ENCODE measurements around the gene SIX1. TPM values are rescaled to one million over a fixed set of nuclear protein-coding genes. Genes with fewer than 3 reads are reported as not detected.

SIX1 gene
- total and polyA plus RNA-seq, 2 of the 4 experiments (the other 2 are of a cell fraction) = 7.7 to 15.0 TPM

GRCh38 chr14:60648249-60648933 lies 886 bp downstream of the SIX1 start (continued):
- no peak for TF ChIP-seq BHLHE40 (IDR thresholded peaks at IDR 0.05; ENCODE audit: low read depth, low read length)

GRCh38 chr14:60647837-60648248 lies 1.4 kb downstream of the SIX1 start:
- Histone ChIP-seq H4K5ac (ENCODE audit: low read depth, low read length) (no peak overlapping the region), H4K91ac (ENCODE audit: insufficient read depth, low read depth, low read length) (peak overlapping the region; percentile 75), H3K4ac (ENCODE audit: low read depth, low read length) (peak overlapping the region; percentile 88), H3K18ac (ENCODE audit: low read depth, low read length) (peak overlapping the region; percentile 67), H3K36me3 (ENCODE audit: control insufficient read depth, insufficient read depth, low read length) (peaks cover 19% of the 10 kb centered on the region; the same call in 1 of the 2 replicates), H3K27me3 (ENCODE audit: control insufficient read depth, insufficient read depth, low read length) (no peaks in the 10 kb centered on the region; the same call in 1 of the 2 replicates), H3K9me3 (ENCODE audit: control insufficient read depth, insufficient read depth, low read length) (no peaks in the 10 kb centered on the region), H2BK5ac (ENCODE audit: low read depth, low read length, poor library complexity, severe bottlenecking) (peak overlapping the region; percentile 84), H4K20me1 (ENCODE audit: insufficient read depth, low read length) (peaks cover 38% of the 10 kb centered on the region), H2AK9ac (replicated peaks; ENCODE audit: low read depth, low read length, poor library complexity) (peak overlapping the region; percentile 84), H3K56ac (ENCODE audit: extremely low read depth, insufficient read depth, low read length) (peak overlapping the region; percentile 96), H3K4me3 (ENCODE audit: insufficient read depth, low read depth, low read length) (peak overlapping the region; percentile 74), H3K4me2 (ENCODE audit: low read depth, low read length) (peak overlapping the region; percentile 89), H3K79me1 (ENCODE audit: low read depth in 1 of 2, low read length in 2 of 2) (peaks cover 3 to 35% of the 10 kb centered on the region in 2 experiments), H3K23ac (ENCODE audit: low read depth, low read length) (peak overlapping the region; percentile 93; the same call in 1 of the 2 replicates), H3K9me1 (ENCODE audit: insufficient read depth, low read length) (0 out of 2 replicates have a peak, but pooled peaks cover 2% of the 10 kb centered on the region), H2AFZ (replicated peaks; ENCODE audit: low read length, poor library complexity) (peak overlapping the region; percentile 71), H4K8ac (ENCODE audit: low read depth in 2 of 2, low read length in 2 of 2) (peak overlapping the region; percentile 19 to 75; a peak in 2 of 4 replicates), H2AK5ac (ENCODE audit: low read depth, low read length) (peak overlapping the region; percentile 78; the same call in 1 of the 2 replicates), H2BK120ac (ENCODE audit: low read depth, low read length) (peak overlapping the region; percentile 81), H3K14ac (replicated peaks; ENCODE audit: low read depth, low read length) (peak overlapping the region; percentile 98), H3K9ac (ENCODE audit: low read depth, low read length) (peak overlapping the region; percentile 99), H3K27ac (ENCODE audit: insufficient read depth, low read length) (peak overlapping the region; percentile 98), H3K4me1 (ENCODE audit: control insufficient read depth, insufficient read depth, low read length) (peaks cover 7% of the 10 kb centered on the region; the same call in 1 of the 2 replicates), H2BK15ac (ENCODE audit: low read depth, low read length) (peak overlapping the region; percentile 49; the same call in 1 of the 3 replicates), H2BK20ac (ENCODE audit: low read depth, low read length) (no peak overlapping the region)
- in situ Hi-C loops (cut with MboI; ENCODE audit: low sequenced_read_pairs) (loop anchor here (25.0 kb wide), 2 partner anchors 339 to 914 kb away; partner anchors contain the start of genes SLC38A6 and TRMT5), intact Hi-C loops (cut with micrococcal nuclease) (loop anchor here (1.0 to 5.0 kb wide), 7 partner anchors 23 to 604 kb away; partner anchors contain the start of genes SLC38A6 and TRMT5), dilution Hi-C loops (cut with HindIII; ENCODE audit: low sequenced_read_pairs, unreplicated experiment) (loop anchor here (25.0 kb wide), 1 partner anchor 389 kb away; no protein-coding TSS in a partner anchor)
- TF ChIP-seq MXI1 (IDR thresholded peaks at IDR 0.05; ENCODE audit: borderline replicate concordance, low read depth, low read length) (no peak), NFE2L2 (IDR thresholded peaks at IDR 0.05; ENCODE audit: low read depth, low read length) (no peak), FOS (IDR thresholded peaks at IDR 0.05; ENCODE audit: low read depth, low read length) (no peak), CEBPB (IDR thresholded peaks at IDR 0.05; ENCODE audit: low read depth, low read length) (no peak), USF2 (IDR thresholded peaks at IDR 0.05; ENCODE audit: low read depth, low read length) (no peak)
- DNase-seq = no peak
- ChIA-PET CTCF (no interaction called here), POLR2A (ENCODE audit: unreplicated experiment) (no interaction called here)
- BruUV-seq (replicated peaks) = no TSS peak
- ATAC-seq (ENCODE audit: low read depth) = no peak
- no CpG with 5 or more reads among the region's 21 CpGs for WGBS, 2 experiments (ENCODE audit: extremely low coverage in 2 of 2, insufficient read length in 1 of 2)
